CD4-positive, CD25-positive, alpha-beta regulatory T cell (primary cell): Measurements from ENCODE around the gene SLITRK4. TPM values are rescaled to one million over a fixed set of nuclear protein-coding genes. Genes with fewer than 3 reads are reported as not detected.

Source experiments
- ATAC-seq, 2 donors: fragments of 150-1000 bp; cut with Tn5 transposase; one replicate each; pipeline ENCODE4 v1.10.0; 2021; ENCODE audit warnings: low read depth in 2 of 2, moderate number of reproducible peaks in 2 of 2, moderate library complexity in 1 of 2
- DNase-seq, 3 donors: peaks; one replicate each; pipeline versions ENCODE4 v3.0.0 to v3.0.0-alpha.2; 2012 to 2022; ENCODE audit warnings: mixed read lengths in 1 of 3
- H3K27ac ChIP-seq: one replicate; pipeline ENCODE4 v1.7.0; 2013; ENCODE audit warnings: mild to moderate bottlenecking, low read length; ENCODE audit not compliant: insufficient read depth, poor library complexity, severe bottlenecking
- H3K27me3 ChIP-seq: one replicate; pipeline ENCODE4 v1.7.0; 2013; ENCODE audit warnings: low read length; ENCODE audit not compliant: control insufficient read depth, insufficient read depth
- H3K36me3 ChIP-seq: one replicate; pipeline ENCODE4 v1.7.0; 2013; ENCODE audit warnings: mild to moderate bottlenecking, low read length, moderate library complexity; ENCODE audit not compliant: control insufficient read depth, insufficient read depth
- H3K4me1 ChIP-seq: 2 replicates; pipeline ENCODE4 v1.7.0; 2013; ENCODE audit warnings: mild to moderate bottlenecking, low read length; ENCODE audit not compliant: insufficient read depth, control insufficient read depth, poor library complexity, severe bottlenecking
- H3K4me3 ChIP-seq: one replicate; pipeline ENCODE4 v1.7.0; 2013; ENCODE audit warnings: low read depth, mild to moderate bottlenecking, low read length, moderate library complexity
- H3K9me3 ChIP-seq, 2 experiments: 1 replicate in 1 of 2; 2 replicates in 1 of 2; pipeline ENCODE4 v1.7.0; 2013; ENCODE audit warnings: low read length in 2 of 2, mild to moderate bottlenecking in 1 of 2, moderate library complexity in 1 of 2; ENCODE audit not compliant: control insufficient read depth in 2 of 2
- H3K27ac Mint-ChIP-seq, 3 donors: one replicate each; pipeline ENCODE4 v1.8.0; 2020 to 2022; ENCODE audit warnings: mild to moderate bottlenecking in 3 of 3, mixed read lengths in 3 of 3, moderate library complexity in 2 of 3
- H3K27me3 Mint-ChIP-seq: one replicate; pipeline ENCODE4 v1.8.0; 2022; ENCODE audit warnings: mild to moderate bottlenecking, mixed read lengths
- H3K36me3 Mint-ChIP-seq: one replicate; pipeline ENCODE4 v1.8.0; 2020; ENCODE audit warnings: mixed read lengths
- H3K4me1 Mint-ChIP-seq, 4 donors: one replicate each; pipeline ENCODE4 v1.8.0; 2020 to 2022; ENCODE audit warnings: mixed read lengths in 4 of 4, mild to moderate bottlenecking in 1 of 4
- H3K4me3 Mint-ChIP-seq, 4 donors: one replicate each; pipeline ENCODE4 v1.8.0; 2020 to 2022; ENCODE audit warnings: mild to moderate bottlenecking in 4 of 4, mixed read lengths in 4 of 4, moderate library complexity in 3 of 4
- H3K9me3 Mint-ChIP-seq, 7 donors: one replicate each; pipeline ENCODE4 v1.8.0; 2020 to 2022; ENCODE audit warnings: mixed read lengths in 7 of 7, mild to moderate bottlenecking in 3 of 7, moderate library complexity in 2 of 7
- polyA plus RNA-seq, 4 donors: library from polyadenylated mRNA; unstranded; fragments of 300-500 nt; fragmentation: Illumina TruSeq; gene quantifications; one replicate each; pipeline ENCODE4 v1.2.3, GENCODE V29; 2021
- total RNA-seq: library from RNA; stranded (reverse); gene quantifications from one replicate; pipeline ENCODE4 v1.2.3, GENCODE V29; 2022

The SLITRK4 gene
- total and polyA plus RNA-seq, 5 donors from 2014 or later = not detected

DNA sequence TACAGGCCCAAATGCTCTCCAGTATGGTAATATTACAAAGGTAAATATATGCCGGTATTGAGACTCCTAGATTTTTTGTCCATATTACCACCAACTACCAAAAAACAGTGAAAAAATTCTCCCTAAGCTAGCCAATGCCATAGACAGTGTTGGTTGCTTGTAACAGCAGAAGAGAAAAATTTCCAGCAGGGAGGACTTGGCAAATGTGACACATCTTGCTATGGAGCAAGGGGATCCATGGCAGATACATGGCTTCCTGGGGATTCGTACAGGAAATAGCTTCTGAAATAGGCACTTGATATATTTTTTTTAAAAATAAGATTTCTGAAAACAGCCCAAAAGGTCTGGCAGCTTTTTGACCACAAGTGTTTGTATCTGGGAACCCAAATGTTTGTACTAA, 14.6 kb downstream of the SLITRK4 start:
- Mint-ChIP-seq H3K9me3 (peaks cover 0 to 2% (median 0%) of the 10 kb centered on the region in 7 donors), H3K4me1 (no peaks in the 10 kb centered on the region), H3K27me3 (no peaks in the 10 kb centered on the region), H3K4me3 (no peak overlapping the region), H3K27ac (no peak overlapping the region), H3K36me3 (no peaks in the 10 kb centered on the region)
- no peak for ATAC-seq
- Histone ChIP-seq H3K27me3 (no peaks in the 10 kb centered on the region), H3K27ac (no peak overlapping the region), H3K4me3 (no peak overlapping the region), H3K9me3 (no peaks in the 10 kb centered on the region), H3K4me1 (no peaks in the 10 kb centered on the region), H3K36me3 (no peaks in the 10 kb centered on the region)
- no peak for DNase-seq

DNA sequence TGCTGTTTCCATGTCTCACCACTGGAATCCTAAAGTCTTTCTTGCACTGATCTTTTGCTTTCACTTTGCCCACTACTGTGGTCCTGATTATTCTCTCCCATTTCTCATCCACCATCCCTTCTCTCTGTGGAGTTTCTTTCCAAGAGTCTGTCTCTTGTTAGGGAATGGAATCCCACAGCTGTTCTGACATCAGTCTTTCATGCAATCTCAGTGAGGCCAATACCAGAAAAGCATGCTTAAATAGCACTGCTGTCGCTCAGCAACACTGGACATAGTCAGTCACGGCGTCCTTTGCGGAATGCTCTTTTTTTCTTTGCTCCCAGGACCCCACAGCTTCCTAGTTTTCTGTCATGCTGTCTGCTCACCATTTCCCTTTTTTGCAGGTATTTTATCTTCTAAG, 20.1 kb downstream of the SLITRK4 start:
- H3K27me3 ChIP-seq = no peaks in the 10 kb centered on the region
- Mint-ChIP-seq H3K36me3 (no peaks in the 10 kb centered on the region), H3K27ac (no peak overlapping the region), H3K4me3 (no peak overlapping the region), H3K9me3 (peaks cover 0 to 7% (median 3%) of the 10 kb centered on the region in 7 donors), H3K4me1 (no peaks in the 10 kb centered on the region), H3K27me3 (no peaks in the 10 kb centered on the region)
- H3K36me3 ChIP-seq = no peaks in the 10 kb centered on the region
- ATAC-seq = no peak
- H3K4me3 ChIP-seq = no peak overlapping the region
- no peak overlapping the region for H3K27ac ChIP-seq
- DNase-seq = no peak
- no peaks in the 10 kb centered on the region for H3K4me1 ChIP-seq
- H3K9me3 ChIP-seq = no peaks in the 10 kb centered on the region

DNA sequence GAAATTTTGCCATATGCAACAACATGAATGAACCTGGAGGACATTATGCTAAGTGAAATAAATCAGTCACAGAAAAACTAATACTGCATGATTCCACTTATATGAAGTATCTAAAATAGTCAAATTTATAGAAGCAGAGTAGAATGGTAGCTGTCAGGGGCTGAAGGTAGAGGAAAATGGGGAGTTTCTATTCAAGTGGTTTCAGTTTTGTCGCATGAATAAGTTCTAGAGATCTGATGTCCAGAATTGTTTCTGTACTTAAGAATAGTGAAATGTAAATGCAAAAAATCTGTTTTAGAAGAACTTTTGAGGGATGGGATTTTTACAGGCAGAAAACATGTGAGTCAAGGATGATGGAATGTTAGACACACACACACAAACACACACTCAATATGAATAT, 34.1 kb downstream of the SLITRK4 start:
- H3K36me3 Mint-ChIP-seq = no peaks in the 10 kb centered on the region
- Histone ChIP-seq H3K9me3 (no peaks in the 10 kb centered on the region), H3K36me3 (no peaks in the 10 kb centered on the region), H3K4me1 (no peaks in the 10 kb centered on the region), H3K27ac (no peak overlapping the region), H3K27me3 (no peaks in the 10 kb centered on the region), H3K4me3 (no peak overlapping the region)
- no peak for ATAC-seq
- H3K9me3 Mint-ChIP-seq = peaks cover 0 to 8% (median 3%) of the 10 kb centered on the region in 7 donors
- DNase-seq = no peak
- no peaks in the 10 kb centered on the region for H3K4me1 Mint-ChIP-seq
- no peaks in the 10 kb centered on the region for H3K27me3 Mint-ChIP-seq
- H3K27ac Mint-ChIP-seq = no peak overlapping the region
- no peak overlapping the region for H3K4me3 Mint-ChIP-seq

DNA sequence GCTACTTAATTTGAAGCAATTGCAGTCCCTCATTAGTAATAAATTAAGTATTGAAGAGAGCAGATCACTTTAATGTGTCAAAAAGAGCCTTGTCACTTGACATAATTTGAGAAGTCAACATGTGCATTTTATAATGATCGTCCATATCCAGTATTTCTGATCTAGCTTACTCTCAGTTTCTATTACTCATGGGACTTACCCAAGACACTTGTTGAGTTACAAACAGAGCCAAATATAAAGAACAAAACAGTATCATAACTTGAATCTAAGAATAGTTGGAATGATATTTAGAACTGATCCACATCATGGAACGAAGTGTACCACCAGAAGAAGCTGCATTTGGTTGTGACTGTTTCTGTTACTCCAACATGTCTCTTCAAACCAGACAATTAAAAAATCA, 54.7 kb downstream of the SLITRK4 start:
- Histone ChIP-seq H3K4me3 (no peak overlapping the region), H3K27ac (no peak overlapping the region), H3K4me1 (no peaks in the 10 kb centered on the region), H3K9me3 (no peaks in the 10 kb centered on the region), H3K27me3 (no peaks in the 10 kb centered on the region), H3K36me3 (no peaks in the 10 kb centered on the region)
- DNase-seq = no peak
- Mint-ChIP-seq H3K36me3 (no peaks in the 10 kb centered on the region), H3K4me1 (no peaks in the 10 kb centered on the region), H3K9me3 (peaks cover 0 to 4% (median 2%) of the 10 kb centered on the region in 7 donors), H3K27me3 (no peaks in the 10 kb centered on the region), H3K4me3 (no peak overlapping the region), H3K27ac (no peak overlapping the region)
- no peak for ATAC-seq

DNA sequence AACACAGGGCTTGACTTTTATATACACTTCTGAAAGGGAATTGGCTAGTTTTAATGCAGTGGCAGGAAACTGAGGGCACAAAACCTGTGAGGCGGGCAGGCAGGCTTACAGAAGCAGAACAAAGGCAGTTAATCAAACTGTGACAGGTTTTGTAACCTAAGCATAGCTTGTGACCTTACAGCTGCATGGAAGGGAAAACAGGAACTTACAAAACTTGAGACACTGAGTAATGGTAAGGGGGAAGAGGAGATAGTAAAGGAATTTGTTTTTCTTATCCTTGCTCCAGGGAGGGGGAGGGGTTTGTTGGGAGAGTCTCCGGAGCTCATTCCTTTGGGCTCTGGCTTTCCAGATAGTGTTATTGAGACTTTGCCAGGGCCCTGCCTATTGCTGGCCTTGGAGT, 55.6 kb downstream of the SLITRK4 start:
- H3K4me3 Mint-ChIP-seq = no peak overlapping the region
- no peaks in the 10 kb centered on the region for H3K27me3 Mint-ChIP-seq
- Histone ChIP-seq H3K36me3 (no peaks in the 10 kb centered on the region), H3K4me3 (no peak overlapping the region), H3K27ac (no peak overlapping the region), H3K27me3 (no peaks in the 10 kb centered on the region), H3K9me3 (no peaks in the 10 kb centered on the region), H3K4me1 (no peaks in the 10 kb centered on the region)
- H3K4me1 Mint-ChIP-seq = no peaks in the 10 kb centered on the region
- no peak for DNase-seq
- no peak overlapping the region for H3K27ac Mint-ChIP-seq
- ATAC-seq = no peak
- H3K36me3 Mint-ChIP-seq = no peaks in the 10 kb centered on the region
- H3K9me3 Mint-ChIP-seq = peaks cover 0 to 7% (median 2%) of the 10 kb centered on the region in 7 donors

Other genes with a start within 250 kb of the SLITRK4 start
- gene SPANXN3, start 118.6 kb downstream of the SLITRK4 start, total RNA-seq = not detected
- gene SPANXN3, start 118.6 kb downstream of the SLITRK4 start, polyA plus RNA-seq = not detected
- gene SPANXN2, start 84.7 kb upstream of the SLITRK4 start, total RNA-seq = not detected
- gene SPANXN2, start 84.7 kb upstream of the SLITRK4 start, polyA plus RNA-seq = not detected
- not detected for gene UBE2NL, start 248.0 kb upstream of the SLITRK4 start, total RNA-seq
- not detected for gene UBE2NL, start 248.0 kb upstream of the SLITRK4 start, polyA plus RNA-seq